AG04450 (cell line): ENCODE results near the gene SLC34A1. TPM values are rescaled to one million over a fixed set of nuclear protein-coding genes. Genes with fewer than 3 reads are reported as not detected.

ENCODE experiments used
- CTCF ChIA-PET: fragments of 300-600, 350-600 bp; formaldehyde crosslinking; extraction: SDS; loops from one replicate; lab custom pipeline; 2022; ENCODE audit warnings: antibody characterized with exemption, inconsistent platforms; lab: Charles Lee
- POLR2A ChIA-PET: fragments of 350-600 bp; formaldehyde crosslinking; extraction: SDS; loops from one replicate; lab custom pipeline; 2021; ENCODE audit warnings: antibody characterized with exemption, inconsistent platforms; lab: Yijun Ruan, JAX
- DNase-seq: peaks from one replicate; pipeline ENCODE4 v3.0.0-alpha.2; 2011; ENCODE audit warnings: low read depth, low spot score
- H3K27ac ChIP-seq: one replicate; pipeline ENCODE4 v1.5.1; 2012; ENCODE audit warnings: low read depth, low read length, control low read depth
- H3K27me3 ChIP-seq: one replicate; pipeline ENCODE4 v1.6.0; 2012; ENCODE audit warnings: low read length; ENCODE audit not compliant: control insufficient read depth, insufficient read depth
- H3K4me3 ChIP-seq: 2 replicates; pipeline ENCODE4 v1.5.1; 2011; ENCODE audit warnings: mild to moderate bottlenecking, low read depth, low read length, control low read depth
- H3K9me3 ChIP-seq: 2 replicates; pipeline ENCODE4 v1.5.1; 2012; ENCODE audit warnings: low read length; ENCODE audit not compliant: control insufficient read depth, insufficient read depth
- polyA plus RNA-seq: library from polyadenylated mRNA; depleted of rRNA; stranded (reverse); fragments of >200 nt; gene quantifications from 2 replicates; pipeline ENCODE4 v1.2.3, GENCODE V29; 2011
- TF ChIP-seq, protein P1 (sequence below): IDR thresholded peaks from 2 replicates; pipeline ENCODE4 v1.5.1; 2011; ENCODE audit warnings: low read depth, low read length, control low read depth, inconsistent platforms

SLC34A1 gene
- polyA plus RNA-seq, 1 experiment, result not detected

DNA sequence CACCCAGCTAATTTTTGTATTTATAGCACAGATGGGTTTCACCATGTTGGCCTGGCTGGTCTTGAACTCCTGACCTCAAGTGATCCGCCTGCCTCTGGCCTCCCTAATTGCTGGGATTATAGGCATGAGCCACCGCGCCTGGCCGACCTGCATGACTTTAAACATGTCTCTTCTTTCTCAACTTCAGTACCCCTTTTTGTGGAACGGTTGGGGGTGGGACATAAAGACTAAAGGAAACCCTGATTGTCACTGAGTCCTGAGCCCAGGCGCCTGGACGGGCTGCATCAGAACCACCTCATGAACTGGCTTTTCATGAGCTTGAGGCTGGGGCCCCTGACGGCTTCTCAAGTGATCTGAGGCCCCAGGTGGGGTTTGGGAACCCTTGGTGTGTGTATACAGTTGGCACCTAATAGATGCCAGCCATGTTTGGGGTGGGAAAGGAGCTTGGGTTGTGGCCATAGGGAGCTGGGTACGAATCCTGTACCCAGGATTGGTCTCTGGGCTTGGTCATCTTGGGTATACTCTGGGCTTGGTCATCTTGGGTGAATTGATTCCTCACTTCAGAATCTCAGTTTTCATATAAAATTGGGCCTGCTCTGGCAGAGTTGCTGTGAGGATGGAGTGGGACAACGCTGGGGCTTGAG, 44.5 kb downstream of the SLC34A1 start:
- Histone ChIP-seq H3K4me3 (no peak overlapping the region), H3K27ac (no peak overlapping the region), H3K9me3 (no peaks in the 10 kb centered on the region), H3K27me3 (no peaks in the 10 kb centered on the region)
- ChIA-PET CTCF (interaction anchor here (0.6 to 4.2 kb wide), 6 partner anchors 16 to 118 kb away, joined by 3 to 26 read pairs (median 4); no protein-coding TSS in a partner anchor), POLR2A (no interaction called here)
- DNase-seq, result no peak
- TF ChIP-seq, protein P1, sequence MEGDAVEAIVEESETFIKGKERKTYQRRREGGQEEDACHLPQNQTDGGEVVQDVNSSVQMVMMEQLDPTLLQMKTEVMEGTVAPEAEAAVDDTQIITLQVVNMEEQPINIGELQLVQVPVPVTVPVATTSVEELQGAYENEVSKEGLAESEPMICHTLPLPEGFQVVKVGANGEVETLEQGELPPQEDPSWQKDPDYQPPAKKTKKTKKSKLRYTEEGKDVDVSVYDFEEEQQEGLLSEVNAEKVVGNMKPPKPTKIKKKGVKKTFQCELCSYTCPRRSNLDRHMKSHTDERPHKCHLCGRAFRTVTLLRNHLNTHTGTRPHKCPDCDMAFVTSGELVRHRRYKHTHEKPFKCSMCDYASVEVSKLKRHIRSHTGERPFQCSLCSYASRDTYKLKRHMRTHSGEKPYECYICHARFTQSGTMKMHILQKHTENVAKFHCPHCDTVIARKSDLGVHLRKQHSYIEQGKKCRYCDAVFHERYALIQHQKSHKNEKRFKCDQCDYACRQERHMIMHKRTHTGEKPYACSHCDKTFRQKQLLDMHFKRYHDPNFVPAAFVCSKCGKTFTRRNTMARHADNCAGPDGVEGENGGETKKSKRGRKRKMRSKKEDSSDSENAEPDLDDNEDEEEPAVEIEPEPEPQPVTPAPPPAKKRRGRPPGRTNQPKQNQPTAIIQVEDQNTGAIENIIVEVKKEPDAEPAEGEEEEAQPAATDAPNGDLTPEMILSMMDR, result no peak

DNA sequence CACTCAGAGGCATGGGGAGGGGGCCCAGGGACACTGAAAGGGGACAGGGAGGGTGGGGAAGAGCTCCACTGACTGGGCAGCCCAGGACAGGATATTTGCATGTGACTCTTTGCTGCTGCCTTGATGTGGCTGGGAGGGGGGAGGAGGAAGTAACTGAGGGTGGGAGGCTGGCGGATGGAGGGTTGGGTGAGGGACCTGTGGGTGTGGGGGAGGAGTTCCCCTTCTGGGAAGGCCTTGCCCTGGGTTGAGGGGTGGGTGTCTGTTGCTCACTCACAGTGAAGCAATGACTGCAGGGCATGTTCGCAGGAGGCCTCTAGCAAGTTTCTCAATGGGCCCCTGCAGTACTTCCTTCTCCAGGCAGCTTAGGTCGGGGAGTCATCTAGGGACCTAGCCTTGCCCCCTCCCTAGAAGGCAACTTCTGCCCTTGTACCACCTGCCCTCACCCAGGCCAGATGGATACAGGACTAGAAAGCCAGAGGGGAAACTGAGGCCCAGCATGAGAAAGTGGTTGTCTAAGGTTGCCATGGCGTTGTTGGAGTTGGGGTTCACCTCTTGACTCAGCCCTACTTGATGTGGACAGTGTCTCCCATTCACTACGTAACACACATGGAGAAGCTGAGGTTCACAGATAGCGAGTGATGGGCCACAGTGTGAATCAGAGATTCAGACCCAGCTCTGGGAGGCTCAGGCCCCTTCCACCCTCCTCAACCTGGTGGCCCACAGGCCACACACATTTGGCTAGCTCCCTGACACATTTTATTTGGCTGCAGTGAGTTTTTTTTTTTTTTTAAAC, 45.2 kb downstream of the SLC34A1 start:
- DNase-seq, result no peak
- TF ChIP-seq, protein P1, result no peak
- POLR2A ChIA-PET, result no interaction called here

DNA sequence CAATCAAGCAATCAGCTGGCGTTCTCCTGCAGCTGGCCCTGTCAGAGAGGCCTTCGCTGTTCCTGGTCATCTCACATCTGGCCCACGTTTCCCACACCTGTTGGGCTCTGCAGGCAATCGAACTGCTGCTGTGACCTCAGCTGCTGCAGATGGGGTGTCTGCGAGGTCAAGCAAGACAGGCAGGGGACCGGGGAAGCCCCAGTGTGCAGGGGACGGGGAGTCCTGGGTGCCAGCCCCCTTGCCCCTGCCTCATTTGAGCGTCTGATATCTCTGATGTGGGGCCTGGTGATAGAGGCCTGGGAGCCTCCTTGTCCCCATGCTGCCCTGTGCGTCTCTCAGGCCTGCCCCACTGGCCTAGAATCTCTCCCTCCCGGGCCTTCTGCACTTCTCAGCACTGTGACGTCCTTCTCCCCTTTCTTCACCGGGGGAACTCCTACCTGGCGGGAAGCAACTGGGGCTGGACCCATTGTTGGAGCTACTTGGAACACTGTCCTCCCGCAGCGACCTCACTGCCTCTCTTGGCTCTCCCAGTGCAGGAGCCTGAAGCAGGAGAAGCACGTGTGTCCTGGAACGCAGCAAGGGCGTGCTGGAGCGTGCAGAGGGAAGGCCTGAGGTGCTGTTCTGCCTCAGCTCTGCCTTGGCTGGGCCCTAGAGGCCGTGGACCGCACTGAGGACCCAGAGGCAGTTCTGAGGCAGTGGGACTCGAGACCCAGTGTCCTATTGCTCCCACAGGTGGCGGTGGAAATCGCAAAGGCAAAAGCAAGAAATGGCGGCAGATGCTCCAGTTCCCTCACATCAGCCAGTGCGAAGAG, 46.1 kb downstream of the SLC34A1 start:
- no peak for DNase-seq
- no peak overlapping the region for H3K27ac ChIP-seq
- TF ChIP-seq, protein P1, result no peak
- H3K4me3 ChIP-seq, result no peak overlapping the region
- no peaks in the 10 kb centered on the region for H3K27me3 ChIP-seq
- no peaks in the 10 kb centered on the region for H3K9me3 ChIP-seq
- ChIA-PET POLR2A (no interaction called here), CTCF (interaction anchor here (0.6 to 1.6 kb wide), 3 partner anchors 24 to 60 kb away, joined by 3 to 6 read pairs (median 4); no protein-coding TSS in a partner anchor)

More for the DNA sequence above, 45.2 kb downstream of the SLC34A1 start:
- Histone ChIP-seq H3K4me3 (no peak overlapping the region), H3K9me3 (no peaks in the 10 kb centered on the region), H3K27ac (no peak overlapping the region), H3K27me3 (no peaks in the 10 kb centered on the region)
- CTCF ChIA-PET, result interaction anchor here (0.6 to 4.0 kb wide), 7 partner anchors 15 to 119 kb away, joined by 3 to 26 read pairs (median 4); no protein-coding TSS in a partner anchor

DNA sequence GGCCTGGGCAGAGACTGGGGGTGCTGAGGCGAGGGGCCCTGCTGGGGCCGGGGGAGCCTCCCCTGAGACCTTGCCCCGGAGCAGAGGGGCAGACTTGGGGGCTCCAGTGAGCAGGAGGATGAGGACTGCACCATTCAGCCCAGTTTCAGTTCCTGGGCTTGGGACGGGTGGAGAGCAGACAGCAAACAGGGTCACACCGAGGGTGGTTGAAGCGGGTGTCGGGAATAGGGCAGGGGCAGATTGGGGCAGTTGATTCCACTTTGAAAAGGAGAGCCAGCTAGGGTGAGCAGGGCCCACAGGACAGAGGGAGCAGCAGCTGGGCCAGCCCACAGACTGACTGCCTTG, 46.7 kb downstream of the SLC34A1 start:
- DNase-seq, result no peak
- TF ChIP-seq, protein P1, result no peak
- Histone ChIP-seq H3K27me3 (no peaks in the 10 kb centered on the region), H3K27ac (no peak overlapping the region), H3K4me3 (no peak overlapping the region), H3K9me3 (no peaks in the 10 kb centered on the region; the same call in 1 of the 2 replicates)
- CTCF ChIA-PET, result no interaction called here
- POLR2A ChIA-PET, result interaction anchor here (0.5 kb wide), 1 partner anchor 115 kb away, joined by 3 read pairs; no protein-coding TSS in a partner anchor
